Hindlimb muscle (tissue), 1 donor: ENCODE results near the gene AK5. TPM values are rescaled to one million over a fixed set of nuclear protein-coding genes. Genes with fewer than 3 reads are reported as not detected.

Source experiments
- DNase-seq: peaks from one replicate; pipeline ENCODE4 v3.0.0-alpha.2; 2013
- polyA plus RNA-seq: library from polyadenylated mRNA; unstranded; fragments of 120-200 nt; gene quantifications from one replicate; pipeline ENCODE4 v1.2.1, GENCODE V29; 2013; ENCODE audit not compliant: insufficient read length

The AK5 gene
- polyA plus RNA-seq, 1 donor: 6.6 TPM

DNA sequence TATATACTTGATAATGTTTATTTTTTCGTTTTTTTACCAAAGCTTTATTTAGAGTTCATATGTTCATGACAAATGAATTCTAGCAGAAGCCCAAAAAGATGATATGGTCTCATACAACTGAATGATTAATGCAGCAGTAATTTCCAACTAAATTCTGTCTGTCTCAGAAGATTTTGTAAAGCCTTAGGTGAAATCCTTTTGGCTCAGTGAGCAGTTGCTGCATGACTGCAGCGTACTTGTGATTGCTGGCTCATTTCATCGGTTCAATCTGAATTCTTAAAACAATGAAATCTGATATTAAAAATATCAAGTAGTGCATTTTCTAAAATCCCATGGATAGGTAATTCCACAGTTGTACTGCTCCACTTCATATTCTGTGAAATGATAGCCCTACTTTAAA, 73.2 kb downstream of the AK5 start:
- no peak for DNase-seq

- no peak for DNase-seq
Measured at GRCh38 chr1:77356136-77356535, 74.3 kb downstream of the AK5 start.

GRCh38 chr1:77360256-77360655, 78.4 kb downstream of the AK5 start:
- DNase-seq: no peak

GRCh38 chr1:77361621-77362020, 79.8 kb downstream of the AK5 start:
- DNase-seq: no peak

DNA sequence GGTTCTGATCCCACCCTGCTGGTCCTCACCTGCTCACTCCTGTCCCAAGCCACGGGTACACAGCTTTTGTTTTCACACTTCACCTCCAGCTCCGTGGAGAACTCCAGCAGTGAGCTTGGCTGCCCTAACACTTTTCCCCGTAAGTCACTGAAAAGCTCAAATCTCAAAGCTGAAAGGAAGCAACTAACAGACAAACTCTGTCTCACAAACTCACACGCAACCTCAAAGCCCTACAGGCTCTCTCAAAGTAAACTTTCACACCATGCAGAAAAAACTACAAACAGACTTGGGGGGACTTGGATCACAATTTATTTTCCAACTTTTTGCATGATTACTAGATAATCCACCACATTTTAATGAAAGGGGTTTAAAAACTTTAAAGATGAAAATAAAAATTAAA, 88.3 kb downstream of the AK5 start:
- DNase-seq: no peak

DNA sequence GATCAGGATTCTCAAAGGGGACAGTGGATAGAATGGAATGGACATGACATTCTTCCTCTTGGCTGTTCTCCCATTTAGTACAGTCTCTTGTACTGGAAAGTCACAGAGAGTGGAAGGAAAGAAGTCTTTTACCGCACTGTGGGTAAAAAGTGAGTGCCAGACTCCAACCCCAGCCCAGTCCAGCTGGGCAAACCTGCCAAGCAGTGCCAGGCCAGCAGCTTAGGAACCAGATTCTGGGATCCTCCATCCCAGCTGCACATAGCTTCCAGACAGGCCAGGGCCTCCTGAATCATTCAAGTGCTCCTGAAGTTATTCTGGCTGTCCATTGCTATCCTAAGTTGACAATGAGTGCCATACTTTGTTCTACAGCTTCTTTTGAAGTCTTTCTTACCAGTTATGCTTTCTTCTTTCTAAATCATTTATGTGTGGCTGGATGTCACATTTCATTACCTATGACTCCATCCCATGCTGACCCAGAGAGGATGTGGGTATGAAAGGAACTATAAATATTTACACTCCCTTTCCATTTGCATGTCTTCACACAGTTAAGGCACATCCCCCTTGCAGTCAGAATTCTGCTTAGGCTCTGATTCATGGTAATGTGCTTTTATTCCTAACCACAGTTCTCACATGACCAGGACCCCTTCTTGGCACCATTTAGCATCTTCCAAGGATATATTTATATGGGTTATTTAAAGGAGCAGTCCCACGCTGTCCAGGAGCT, 88.9 kb downstream of the AK5 start:
- DNase-seq: no peak

- no peak for DNase-seq
Measured at GRCh38 chr1:77371396-77371795, 89.6 kb downstream of the AK5 start.

- DNase-seq: no peak
Measured at GRCh38 chr1:77373702-77374101, 91.9 kb downstream of the AK5 start.

GRCh38 chr1:77375541-77375940, 93.7 kb downstream of the AK5 start:
- DNase-seq: no peak

DNA sequence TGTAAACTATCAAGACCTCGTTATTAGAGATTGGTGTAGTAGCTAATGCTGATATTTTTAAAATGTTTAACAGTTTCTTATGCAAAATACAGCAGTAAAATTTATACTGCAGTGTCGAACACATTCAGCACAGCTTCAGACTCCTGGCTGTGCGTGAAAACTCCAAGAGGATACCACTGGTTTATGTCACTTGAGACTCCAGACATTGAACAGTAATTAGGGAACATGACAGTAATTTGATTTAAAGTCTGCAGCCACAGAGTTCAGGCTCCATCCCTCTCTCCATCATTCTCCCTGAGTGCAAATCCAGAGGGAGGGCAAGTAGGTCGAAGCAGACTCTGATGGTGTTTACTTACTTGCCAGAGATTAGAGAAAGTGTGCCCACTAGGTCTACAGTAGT, 94.2 kb downstream of the AK5 start:
- DNase-seq: no peak

- no peak for DNase-seq
Measured at GRCh38 chr1:77378723-77379535, 97.1 kb downstream of the AK5 start.

GRCh38 chr1:77382366-77382765, 100.5 kb downstream of the AK5 start:
- DNase-seq: no peak

DNA sequence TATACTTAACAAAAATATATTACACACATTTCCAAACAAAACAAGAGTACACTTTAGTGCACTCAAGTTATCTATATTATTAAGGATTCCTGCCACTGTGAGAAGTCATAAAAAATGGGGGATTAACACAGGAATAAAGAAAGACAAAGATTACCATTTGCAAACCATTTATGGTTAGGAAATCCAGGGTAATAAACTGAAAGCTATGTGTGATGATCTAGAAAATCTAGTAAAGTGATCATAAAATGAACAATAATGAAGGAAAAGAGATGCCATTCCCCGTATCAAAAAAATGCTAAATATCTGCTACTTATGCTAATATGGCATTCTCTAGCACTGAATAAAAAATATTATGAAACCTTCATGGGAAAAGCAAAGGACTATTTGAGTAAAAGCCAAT, 101.4 kb downstream of the AK5 start:
- DNase-seq: no peak

DNA sequence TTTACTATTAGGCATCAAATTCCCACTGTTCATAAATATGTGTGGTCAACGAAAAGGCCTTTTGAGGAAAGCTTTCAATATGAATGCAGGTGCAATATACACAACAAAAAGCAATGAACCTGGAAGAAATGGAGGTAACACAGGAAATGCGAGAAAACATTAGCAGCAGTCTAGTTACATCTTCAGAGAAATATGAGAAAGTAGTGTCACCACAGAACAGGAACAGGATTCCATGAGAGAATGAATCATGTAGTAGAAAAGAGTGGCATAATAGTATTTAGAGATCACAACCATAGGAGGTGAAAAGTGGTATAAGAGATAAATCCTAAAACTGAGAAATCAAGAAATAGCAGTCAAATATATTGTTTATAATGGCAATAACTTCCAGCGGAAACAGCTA, 103.7 kb downstream of the AK5 start:
- no peak for DNase-seq

DNA sequence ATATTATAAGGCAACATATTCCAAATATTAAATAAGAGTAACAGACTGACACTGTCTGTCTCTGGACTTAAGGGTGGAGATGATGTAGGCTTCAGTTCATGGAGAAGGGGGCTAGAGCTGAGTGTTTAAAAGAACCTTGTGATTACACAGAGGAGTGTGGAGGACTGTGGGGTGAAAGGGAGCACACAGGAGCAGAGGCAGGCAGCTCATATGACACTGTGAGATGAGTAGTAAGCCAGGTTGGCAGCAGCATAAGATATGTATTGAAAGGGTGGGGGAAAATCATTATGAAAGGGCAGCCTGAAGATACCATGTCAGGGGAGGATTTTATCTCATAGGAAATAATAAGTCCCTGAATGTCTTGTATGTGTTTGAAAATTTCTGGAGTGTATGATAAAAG, 104.5 kb downstream of the AK5 start:
- DNase-seq: no peak

- DNase-seq: no peak
Measured at GRCh38 chr1:77387553-77387952, 105.7 kb downstream of the AK5 start.

GRCh38 chr1:77388661-77389060, 106.8 kb downstream of the AK5 start:
- no peak for DNase-seq

DNA sequence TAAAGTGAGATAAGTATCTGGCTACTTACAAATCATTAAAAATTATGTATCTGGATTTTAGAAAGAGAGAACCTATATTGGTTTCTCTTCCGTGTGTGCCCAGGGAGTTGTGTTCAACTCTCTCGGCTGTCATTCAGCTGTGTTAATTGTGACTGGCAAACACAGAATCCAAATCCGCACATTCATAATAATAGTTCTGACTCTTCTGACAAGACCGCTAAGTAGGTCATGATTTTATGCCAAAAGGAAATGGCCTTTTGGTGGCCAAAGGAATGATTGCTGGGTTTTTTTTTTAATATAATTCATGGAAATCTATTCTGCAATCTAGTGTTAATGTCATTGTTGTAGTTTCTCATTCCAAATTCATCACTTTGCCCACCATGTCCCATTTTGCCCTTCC, 110.7 kb downstream of the AK5 start:
- no peak for DNase-seq

DNA sequence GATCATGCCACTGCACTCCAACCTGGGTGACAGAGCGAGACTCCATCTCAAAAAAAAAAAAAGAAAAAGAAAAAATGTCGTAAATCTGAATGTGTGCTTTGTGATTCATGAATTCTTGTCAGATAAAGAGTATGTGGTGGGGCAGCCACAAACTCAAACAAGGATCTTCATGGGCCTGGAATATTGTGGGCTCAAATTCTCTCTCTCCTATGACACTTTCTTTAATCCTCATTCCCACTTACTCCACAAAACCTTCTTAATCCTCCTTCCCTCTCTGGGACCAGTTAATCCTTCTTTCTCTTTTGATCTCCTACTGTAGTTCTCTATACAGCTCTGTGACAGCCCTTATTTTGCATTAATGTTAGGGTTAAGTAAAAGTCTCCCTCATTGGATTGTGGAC, 112.3 kb downstream of the AK5 start:
- DNase-seq: no peak

- no peak for DNase-seq
Measured at GRCh38 chr1:77395051-77395450, 113.2 kb downstream of the AK5 start.

DNA sequence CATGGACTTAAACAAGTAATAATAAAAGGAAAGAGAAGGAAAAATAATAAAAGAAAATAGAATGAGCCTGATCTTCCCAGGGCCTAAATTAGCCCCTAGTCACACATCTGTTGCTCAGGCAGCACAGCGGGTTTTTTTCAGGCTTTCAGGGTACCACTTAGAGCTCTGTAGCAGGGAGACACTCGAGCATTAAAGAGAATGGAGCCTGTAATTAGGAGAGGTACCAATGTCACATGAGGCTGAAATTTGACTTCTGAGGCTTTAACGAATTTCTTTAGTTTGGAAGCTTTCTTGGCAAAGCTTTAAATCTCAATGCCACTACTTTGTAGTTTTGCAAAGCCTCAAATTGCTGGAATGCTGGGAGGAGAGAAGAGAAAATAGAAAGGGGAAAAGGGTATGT, 116.3 kb downstream of the AK5 start:
- DNase-seq: no peak

GRCh38 chr1:77399250-77400086, 117.6 kb downstream of the AK5 start:
- DNase-seq: no peak

- no peak for DNase-seq
Measured at GRCh38 chr1:77400781-77401180, 119.0 kb downstream of the AK5 start.
